GM12873 (cell line): ENCODE results near the gene SPTA1.

Experiments
- CTCF ChIP-seq: IDR thresholded peaks from 2 replicates; pipeline ENCODE4 v1.5.1; 2012; ENCODE audit warnings: low read depth, mild to moderate bottlenecking, moderate library complexity, low read length, control low read depth; ENCODE audit not compliant: insufficient read depth; ENCODE audit errors: missing control alignments

The SPTA1 gene

GRCh38 chr1:158685085-158685484 is 1.4 kb downstream of the SPTA1 start:
- no peak for TF ChIP-seq CTCF

- TF ChIP-seq CTCF, result no peak
These were observed 4.9 kb downstream of the SPTA1 start for GRCh38 chr1:158681606-158682005.

- no peak for TF ChIP-seq CTCF
These were observed 7.2 kb downstream of the SPTA1 start for GRCh38 chr1:158679289-158679688.

- TF ChIP-seq CTCF, result no peak
These were observed 10.8 kb downstream of the SPTA1 start for GRCh38 chr1:158675563-158676323.

GRCh38 chr1:158674302-158674701 is 12.2 kb downstream of the SPTA1 start:
- no peak for TF ChIP-seq CTCF

- no peak for TF ChIP-seq CTCF
These were observed 20.5 kb downstream of the SPTA1 start for GRCh38 chr1:158666037-158666436.

- TF ChIP-seq CTCF, result no peak
These were observed 31.9 kb downstream of the SPTA1 start for GRCh38 chr1:158654571-158654970.
